PC-3 (cell line): ENCODE results near the gene CYP26C1. TPM values are rescaled to one million over a fixed set of nuclear protein-coding genes. Genes with fewer than 3 reads are reported as not detected.

Experiments
- ATAC-seq: fragments of 200-7000 bp; cut with Tn5 transposase; 2 replicates; pipeline ENCODE4 v1.9.1; 2020; ENCODE audit warnings: mild to moderate bottlenecking, moderate library complexity
- BruUV-seq: library from RNA; stranded (reverse); fragments of 400-500 nt; replicated peaks from 2 replicates; lab custom pipeline; 2021; lab: Mats Ljungman, UMichigan
- CTCF ChIA-PET: fragments of 300-600 bp; sonication (Branson Sonifier 250); formaldehyde crosslinking; loops from one replicate; lab custom pipeline; 2022; ENCODE audit warnings: antibody characterized with exemption; lab: Charles Lee
- POLR2A ChIA-PET: fragments of 300-600 bp; sonication (Branson Sonifier 250); formaldehyde crosslinking; loops from one replicate; lab custom pipeline; 2022; ENCODE audit warnings: antibody characterized with exemption; ENCODE audit not compliant: unreplicated experiment; lab: Charles Lee
- DNase-seq: peaks from one replicate; pipeline ENCODE4 v3.0.0-alpha.2; 2015
- H2AFZ ChIP-seq: fragments of 300-600 bp; sonication (generic); 2 replicates; pipeline ENCODE4 v1.6.0; 2016; ENCODE audit warnings: antibody characterized with exemption, low read length
- H3F3A ChIP-seq: fragments of 300-600 bp; sonication (generic); one replicate; pipeline ENCODE4 v1.6.0; 2017; ENCODE audit warnings: antibody characterized with exemption, low read length, control low read depth, mild to moderate bottlenecking; ENCODE audit not compliant: unreplicated experiment
- H3K27ac ChIP-seq: fragments of 300-600 bp; sonication (generic); 2 replicates; pipeline ENCODE4 v1.5.1; 2016; ENCODE audit warnings: mild to moderate bottlenecking, low read length
- H3K27me3 ChIP-seq: fragments of 300-600 bp; sonication (generic); 2 replicates; pipeline ENCODE4 v1.6.1; 2016; ENCODE audit warnings: low read length, mixed read lengths
- H3K36me3 ChIP-seq: fragments of 300-600 bp; sonication (generic); 2 replicates; pipeline ENCODE4 v1.6.1; 2016; ENCODE audit warnings: low read depth, mixed run types, low read length, mixed read lengths
- H3K4me1 ChIP-seq: fragments of 300-600 bp; sonication (generic); 2 replicates; pipeline ENCODE4 v1.5.1; 2016; ENCODE audit warnings: low read length; ENCODE audit not compliant: insufficient read depth
- H3K4me2 ChIP-seq: fragments of 300-600 bp; sonication (generic); 2 replicates; pipeline ENCODE4 v1.6.0; 2016; ENCODE audit warnings: low read length
- H3K4me3 ChIP-seq: fragments of 300-600 bp; sonication (generic); 2 replicates; pipeline ENCODE4 v1.5.1; 2016; ENCODE audit warnings: mild to moderate bottlenecking, low read length, mixed read lengths
- H3K79me2 ChIP-seq: fragments of 300-600 bp; sonication (generic); 2 replicates; pipeline ENCODE4 v1.6.1; 2017; ENCODE audit warnings: low read length, mixed read lengths
- H3K9ac ChIP-seq: fragments of 300-600 bp; sonication (generic); 2 replicates; pipeline ENCODE4 v1.6.0; 2016; ENCODE audit warnings: mild to moderate bottlenecking, low read length
- H3K9me2 ChIP-seq: fragments of 300-600 bp; sonication (generic); replicated peaks from 2 replicates; pipeline ENCODE4 v1.6.1; 2016; ENCODE audit warnings: mixed run types, low read length, mixed read lengths
- H3K9me3 ChIP-seq: fragments of 300-600 bp; sonication (generic); 2 replicates; pipeline ENCODE4 v1.6.1; 2016; ENCODE audit warnings: low read length, mixed read lengths
- H4K20me1 ChIP-seq: fragments of 300-600 bp; sonication (generic); 2 replicates; pipeline ENCODE4 v1.6.1; 2016; ENCODE audit warnings: low read length, mixed read lengths
- CTCF ChIP-seq: fragments of 300-600 bp; sonication (generic); conservative IDR thresholded peaks from 2 replicates; pipeline ENCODE4 v1.5.1; 2017; ENCODE audit warnings: antibody characterized with exemption, low read depth, mild to moderate bottlenecking, low read length
- EZH2 ChIP-seq: fragments of 300-600 bp; sonication (generic); IDR thresholded peaks from one replicate; pipeline ENCODE4 v1.6.1; 2017; ENCODE audit warnings: antibody characterized with exemption, mild to moderate bottlenecking, low read length; ENCODE audit not compliant: unreplicated experiment
- EZH2phosphoT487 ChIP-seq: fragments of 300-600 bp; sonication (generic); IDR thresholded peaks from 2 replicates; pipeline ENCODE4 v1.6.1; 2018; ENCODE audit warnings: mild to moderate bottlenecking, antibody characterized with exemption, low read length, borderline replicate concordance
- intact Hi-C: fragments of 100-400 bp; cut with micrococcal nuclease; formaldehyde crosslinking; loops from 2 replicates; pipeline ENCODE4 v1.9.0; 2023
- total RNA-seq: library from RNA; depleted of rRNA; stranded (reverse); fragments of >200 nt; gene quantifications from 2 replicates; pipeline ENCODE4 v1.2.3, GENCODE V29; 2014

The CYP26C1 gene
- total RNA-seq, 1 experiment from 2014 or later, result not detected

- Histone ChIP-seq H2AFZ (no peak overlapping the region), H3K79me2 (no peaks in the 10 kb centered on the region), H3K27me3 (no peaks in the 10 kb centered on the region), H3F3A (no peaks in the 10 kb centered on the region), H3K9ac (no peak overlapping the region), H3K36me3 (no peaks in the 10 kb centered on the region), H3K9me3 (no peaks in the 10 kb centered on the region), H4K20me1 (no peaks in the 10 kb centered on the region), H3K9me2 (no peaks in the 10 kb centered on the region), H3K4me3 (no peak overlapping the region), H3K4me1 (peaks cover 9% of the 10 kb centered on the region), H3K4me2 (no peak overlapping the region), H3K27ac (no peak overlapping the region)
- TF ChIP-seq CTCF (no peak), EZH2phosphoT487 (no peak), EZH2 (no peak)
- no peak for ATAC-seq
- ChIA-PET POLR2A (no interaction called here), CTCF (interaction anchor here (0.6 kb wide), 1 partner anchor 620 kb away, joined by 3 read pairs; no protein-coding TSS in a partner anchor)
- DNase-seq, result no peak
- intact Hi-C loops, result no loop called here
- BruUV-seq, result no TSS peak
Measured at GRCh38 chr10:93063144-93063976, 2.8 kb downstream of the CYP26C1 start.

GRCh38 chr10:93063977-93064660 lies 3.5 kb downstream of the CYP26C1 start:
- POLR2A ChIA-PET, result no interaction called here
- Histone ChIP-seq H3K4me3 (no peak overlapping the region), H3K9me3 (no peaks in the 10 kb centered on the region), H3K4me1 (peaks cover 1% of the 10 kb centered on the region; the same call in 1 of the 2 replicates), H3K4me2 (no peak overlapping the region), H3K27ac (no peak overlapping the region), H4K20me1 (no peaks in the 10 kb centered on the region), H3F3A (no peaks in the 10 kb centered on the region), H3K9ac (no peak overlapping the region), H3K79me2 (no peaks in the 10 kb centered on the region), H3K9me2 (no peaks in the 10 kb centered on the region), H3K27me3 (no peaks in the 10 kb centered on the region), H2AFZ (no peak overlapping the region), H3K36me3 (no peaks in the 10 kb centered on the region)
- no peak for DNase-seq
- TF ChIP-seq EZH2phosphoT487 (no peak), EZH2 (no peak), CTCF (no peak)
- intact Hi-C loops, result no loop called here
- no peak for ATAC-seq
- no TSS peak for BruUV-seq
- CTCF ChIA-PET, result interaction anchor here (0.6 kb wide), 1 partner anchor 619 kb away, joined by 3 read pairs; no protein-coding TSS in a partner anchor
